ENCODE measurements around the gene SEC16B.

DNA sequence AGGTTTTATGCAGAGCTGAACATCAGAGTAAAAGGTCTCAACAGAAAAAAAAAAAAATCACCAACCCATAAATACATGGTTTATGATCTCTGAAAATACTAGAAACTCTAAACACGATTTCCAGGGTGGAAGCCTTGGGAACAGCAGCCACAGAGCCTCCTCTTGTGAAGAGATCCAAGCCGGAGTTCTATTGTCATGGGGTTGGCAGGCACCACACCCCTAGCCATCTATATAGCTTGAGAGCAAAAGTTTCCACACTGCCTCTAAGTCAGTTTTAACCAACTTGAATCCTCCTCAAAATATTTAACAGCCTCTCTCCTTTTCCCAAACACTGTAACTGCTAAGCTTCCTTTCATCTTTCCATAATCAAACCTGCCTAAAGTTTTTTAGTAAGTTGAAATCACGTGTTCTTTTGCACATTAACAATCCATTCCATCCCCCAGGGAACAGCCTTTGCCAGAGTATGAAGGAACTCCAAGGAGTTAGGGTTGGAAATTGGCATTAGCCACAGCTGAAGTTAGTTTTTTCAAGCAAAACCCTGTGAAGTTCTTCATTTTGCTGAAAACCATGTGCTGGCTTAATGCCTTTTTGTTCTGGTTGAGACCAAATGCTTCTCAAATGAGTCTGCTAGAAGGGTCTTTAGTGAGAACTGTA is 13.8 kb upstream of the SEC16B start:
- TF ChIP-seq HDGF (IDR thresholded peaks at IDR 0.05; ENCODE audit: borderline replicate concordance) (no peak), FOXM1 (IDR thresholded peaks at IDR 0.05; ENCODE audit: borderline replicate concordance) (no peak), SUZ12 (IDR thresholded peaks at IDR 0.05) (no peak), NFRKB (IDR thresholded peaks at IDR 0.05) (no peak), BHLHE40 (IDR thresholded peaks at IDR 0.05; ENCODE audit: borderline replicate concordance) (no peak), FOXK2 (IDR thresholded peaks at IDR 0.05) (no peak), L3MBTL2 (conservative IDR thresholded peaks at IDR 0.05) (no peak), FOXA1 (IDR thresholded peaks at IDR 0.05) (no peak), TARDBP (IDR thresholded peaks at IDR 0.05) (no peak), ELF4 (IDR thresholded peaks at IDR 0.05) (no peak), SP1 (IDR thresholded peaks at IDR 0.05) (no peak), ZNF384 (IDR thresholded peaks at IDR 0.05) (no peak), ARNT (IDR thresholded peaks at IDR 0.05) (no peak)

Measured in HEK293T (cell line).